RCC 7860 (cell line): ENCODE measurements around the gene RHOH.

Source experiments
- DNase-seq: peaks from one replicate; pipeline ENCODE4 v3.0.0-alpha.2; 2015; ENCODE audit warnings: low spot score
- FAIRE-seq: peaks from 2 replicates; lab custom pipeline; 2012; peaks lifted over from hg19 to GRCh38; lab: Jason Lieb, UNC

Gene RHOH

GRCh38 chr4:40232610-40233009, 35.8 kb downstream of the RHOH start:
- no peak for DNase-seq
- no peak for FAIRE-seq

- FAIRE-seq = no peak
Observed at GRCh38 chr4:40233227-40233626, 36.4 kb downstream of the RHOH start.

GRCh38 chr4:40234519-40235039, 37.7 kb downstream of the RHOH start:
- FAIRE-seq (no peak), DNase-seq (no peak)

More at GRCh38 chr4:40233227-40233626, 36.4 kb downstream of the RHOH start:
- no peak for DNase-seq

- FAIRE-seq (no peak), DNase-seq (no peak)
Observed at GRCh38 chr4:40238008-40238699, 41.3 kb downstream of the RHOH start.

- DNase-seq = no peak
- no peak for FAIRE-seq
Observed at GRCh38 chr4:40238700-40239548, 42.1 kb downstream of the RHOH start.

- DNase-seq (no peak), FAIRE-seq (no peak)
Observed at GRCh38 chr4:40240040-40240653, 43.3 kb downstream of the RHOH start.

- DNase-seq = no peak
- FAIRE-seq = no peak
Observed at GRCh38 chr4:40241026-40241425, 44.2 kb downstream of the RHOH start.

GRCh38 chr4:40241941-40242340, 45.1 kb downstream of the RHOH start:
- no peak for DNase-seq
- no peak for FAIRE-seq

GRCh38 chr4:40243386-40243948, 46.6 kb downstream of the RHOH start:
- DNase-seq (no peak), FAIRE-seq (no peak)

- FAIRE-seq (no peak), DNase-seq (no peak)
Observed at GRCh38 chr4:40244606-40245005, 47.8 kb downstream of the RHOH start.

- FAIRE-seq = no peak
Observed at GRCh38 chr4:40245550-40245949, 48.7 kb downstream of the RHOH start.

GRCh38 chr4:40246011-40246900, 49.4 kb downstream of the RHOH start:
- DNase-seq (no peak), FAIRE-seq (no peak)

More at GRCh38 chr4:40245550-40245949, 48.7 kb downstream of the RHOH start:
- DNase-seq = no peak

- no peak for FAIRE-seq
- no peak for DNase-seq
Observed at GRCh38 chr4:40246938-40247337, 50.1 kb downstream of the RHOH start.

GRCh38 chr4:40247350-40247749, 50.5 kb downstream of the RHOH start:
- FAIRE-seq = no peak
- no peak for DNase-seq

- DNase-seq = peak; percentile 74
- peak; percentile 81 for FAIRE-seq
Observed at GRCh38 chr4:40251366-40251765, 54.5 kb downstream of the RHOH start.

- no peak for DNase-seq
- no peak for FAIRE-seq
Observed at GRCh38 chr4:40253906-40254305, 57.1 kb downstream of the RHOH start.

GRCh38 chr4:40254608-40255392, 58.0 kb downstream of the RHOH start:
- peak; percentile 30 for DNase-seq
- no peak for FAIRE-seq

- peak; percentile 88 for FAIRE-seq
Observed at GRCh38 chr4:40255393-40256281, 58.8 kb downstream of the RHOH start.

More at GRCh38 chr4:40255393-40256281, 58.8 kb downstream of the RHOH start:
- DNase-seq = peak; percentile 94
